Gastroesophageal sphincter (tissue), 3 donors: ENCODE measurements around the gene DNAAF8.

Source experiments
- EP300 ChIP-seq: sonication (generic); formaldehyde crosslinking; IDR thresholded peaks from one replicate; pipeline ENCODE4 v1.6.1; 2017; ENCODE audit warnings: antibody characterized with exemption, mild to moderate bottlenecking
- POLR2A ChIP-seq, 2 donors: fragments of 450-650 bp; IDR thresholded peaks; one replicate each; pipeline ENCODE4 v1.6.1; 2017; ENCODE audit warnings: antibody characterized with exemption in 2 of 2, mild to moderate bottlenecking in 2 of 2, moderate library complexity in 1 of 2
- POLR2AphosphoS5 ChIP-seq: sonication (generic); formaldehyde crosslinking; IDR thresholded peaks from one replicate; pipeline ENCODE4 v1.6.1; 2017; ENCODE audit warnings: antibody characterized with exemption
- TF ChIP-seq, protein P1 (sequence below), 4 experiments: fragments of 200-600 bp in 2 of 4; fragments of 450-650 bp in 2 of 4; sonication (generic) in 1 of 4; IDR thresholded peaks; one replicate each; pipeline ENCODE4 v1.5.1; 2017 to 2019; ENCODE audit warnings: antibody characterized with exemption in 4 of 4, mild to moderate bottlenecking in 2 of 4, moderate library complexity in 2 of 4

DNA sequence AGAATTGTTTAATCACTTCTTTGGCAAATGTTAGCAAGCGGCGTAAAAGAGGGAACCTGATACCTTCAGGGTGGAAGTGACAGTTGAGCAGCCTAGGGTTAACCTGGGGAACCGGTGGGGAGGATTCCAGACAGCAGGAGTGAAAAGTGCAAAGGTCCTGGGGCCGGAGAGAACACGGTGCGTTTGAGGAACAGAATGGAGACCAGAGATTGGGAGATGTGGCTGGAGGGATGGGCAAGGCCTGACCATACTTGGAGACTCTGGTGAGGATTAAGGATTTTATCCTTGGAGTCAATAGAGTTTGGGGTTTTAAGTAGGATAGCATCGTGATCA lies 34.9 kb downstream of the DNAAF8 start:
- TF ChIP-seq, protein P1, sequence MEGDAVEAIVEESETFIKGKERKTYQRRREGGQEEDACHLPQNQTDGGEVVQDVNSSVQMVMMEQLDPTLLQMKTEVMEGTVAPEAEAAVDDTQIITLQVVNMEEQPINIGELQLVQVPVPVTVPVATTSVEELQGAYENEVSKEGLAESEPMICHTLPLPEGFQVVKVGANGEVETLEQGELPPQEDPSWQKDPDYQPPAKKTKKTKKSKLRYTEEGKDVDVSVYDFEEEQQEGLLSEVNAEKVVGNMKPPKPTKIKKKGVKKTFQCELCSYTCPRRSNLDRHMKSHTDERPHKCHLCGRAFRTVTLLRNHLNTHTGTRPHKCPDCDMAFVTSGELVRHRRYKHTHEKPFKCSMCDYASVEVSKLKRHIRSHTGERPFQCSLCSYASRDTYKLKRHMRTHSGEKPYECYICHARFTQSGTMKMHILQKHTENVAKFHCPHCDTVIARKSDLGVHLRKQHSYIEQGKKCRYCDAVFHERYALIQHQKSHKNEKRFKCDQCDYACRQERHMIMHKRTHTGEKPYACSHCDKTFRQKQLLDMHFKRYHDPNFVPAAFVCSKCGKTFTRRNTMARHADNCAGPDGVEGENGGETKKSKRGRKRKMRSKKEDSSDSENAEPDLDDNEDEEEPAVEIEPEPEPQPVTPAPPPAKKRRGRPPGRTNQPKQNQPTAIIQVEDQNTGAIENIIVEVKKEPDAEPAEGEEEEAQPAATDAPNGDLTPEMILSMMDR (IDR thresholded peaks at IDR 0.05), result no peak
- TF ChIP-seq EP300 (no peak), POLR2AphosphoS5 (no peak), POLR2A (IDR thresholded peaks at IDR 0.05) (no peak)
